Uterus (tissue), 2 donors: Measurements from ENCODE around the gene KERA.

Experiments used
- POLR2A ChIP-seq, 2 donors: fragments of 450-650 bp; IDR thresholded peaks; one replicate each; pipeline ENCODE4 v1.6.1; 2016; ENCODE audit warnings: antibody characterized with exemption in 2 of 2, mild to moderate bottlenecking in 1 of 2, moderate library complexity in 1 of 2
- TF ChIP-seq, protein P1 (sequence below), 4 experiments: fragments of 200-600 bp in 2 of 4; fragments of 450-650 bp in 2 of 4; sonication (generic) in 2 of 4; IDR thresholded peaks; one replicate each; pipeline ENCODE4 v1.5.1; 2016 to 2019; ENCODE audit warnings: antibody characterized with exemption in 4 of 4, mild to moderate bottlenecking in 2 of 4, moderate library complexity in 1 of 4

DNA sequence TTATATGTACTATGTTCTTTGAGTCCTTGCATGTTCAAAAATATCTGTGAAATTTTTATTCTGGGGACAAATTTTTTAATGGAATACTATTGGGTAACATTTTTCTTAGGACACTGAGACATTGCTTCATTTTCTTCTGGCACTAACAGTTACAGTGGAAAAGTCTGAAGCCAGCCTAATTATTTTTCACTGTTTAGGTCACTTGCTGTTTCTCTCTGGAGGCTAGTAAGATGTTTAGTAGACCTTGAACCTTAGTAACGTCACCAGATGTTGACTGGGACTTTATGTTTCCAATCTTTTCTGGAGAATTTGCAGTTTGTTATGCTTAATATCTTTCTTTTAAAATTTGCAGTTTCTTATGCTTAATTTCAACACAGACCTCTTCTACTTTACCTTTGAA, 40.8 kb downstream of the KERA start:
- TF ChIP-seq, protein P1, sequence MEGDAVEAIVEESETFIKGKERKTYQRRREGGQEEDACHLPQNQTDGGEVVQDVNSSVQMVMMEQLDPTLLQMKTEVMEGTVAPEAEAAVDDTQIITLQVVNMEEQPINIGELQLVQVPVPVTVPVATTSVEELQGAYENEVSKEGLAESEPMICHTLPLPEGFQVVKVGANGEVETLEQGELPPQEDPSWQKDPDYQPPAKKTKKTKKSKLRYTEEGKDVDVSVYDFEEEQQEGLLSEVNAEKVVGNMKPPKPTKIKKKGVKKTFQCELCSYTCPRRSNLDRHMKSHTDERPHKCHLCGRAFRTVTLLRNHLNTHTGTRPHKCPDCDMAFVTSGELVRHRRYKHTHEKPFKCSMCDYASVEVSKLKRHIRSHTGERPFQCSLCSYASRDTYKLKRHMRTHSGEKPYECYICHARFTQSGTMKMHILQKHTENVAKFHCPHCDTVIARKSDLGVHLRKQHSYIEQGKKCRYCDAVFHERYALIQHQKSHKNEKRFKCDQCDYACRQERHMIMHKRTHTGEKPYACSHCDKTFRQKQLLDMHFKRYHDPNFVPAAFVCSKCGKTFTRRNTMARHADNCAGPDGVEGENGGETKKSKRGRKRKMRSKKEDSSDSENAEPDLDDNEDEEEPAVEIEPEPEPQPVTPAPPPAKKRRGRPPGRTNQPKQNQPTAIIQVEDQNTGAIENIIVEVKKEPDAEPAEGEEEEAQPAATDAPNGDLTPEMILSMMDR (IDR thresholded peaks at IDR 0.05), result no peak
- no peak for TF ChIP-seq POLR2A (IDR thresholded peaks at IDR 0.05)
